ENCODE data around the gene DPAGT1.
"Not testable (repeated sequence)": the region's sequence is repeated elsewhere in the genome, so short reads cannot be mapped to it uniquely, and the experiment has no call there.

Gene DPAGT1

DNA sequence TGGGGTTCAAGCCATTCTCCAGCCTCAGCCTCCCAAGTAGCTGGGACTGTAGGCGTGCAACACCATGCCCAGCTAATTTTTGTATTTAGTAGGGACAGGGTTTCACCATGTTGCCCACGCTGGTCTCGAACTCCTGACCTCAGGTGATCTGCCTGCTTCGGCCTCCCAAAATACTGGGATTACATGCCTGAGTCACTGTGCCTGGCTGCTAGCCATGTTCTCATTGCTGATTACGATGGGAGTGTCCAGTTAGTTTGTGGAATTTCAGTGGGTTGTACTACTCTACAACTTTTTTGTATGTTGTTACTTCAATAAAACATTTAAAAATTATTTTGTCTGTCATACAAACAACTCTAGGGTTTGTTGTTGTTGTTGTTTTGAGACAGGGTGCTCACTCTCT is 38.9 kb downstream of the DPAGT1 start:
- H3K36me3 Mint-ChIP-seq, result no peaks in the 10 kb centered on the region
- H3K4me3 Mint-ChIP-seq, result no peak overlapping the region
- H3K4me1 Mint-ChIP-seq (ENCODE audit: low read depth), result peaks cover 32% of the 10 kb centered on the region
- H3K27me3 Mint-ChIP-seq, result no peaks in the 10 kb centered on the region
- H3K9me3 Mint-ChIP-seq (ENCODE audit: low read depth), result no peaks in the 10 kb centered on the region
- H3K27ac Mint-ChIP-seq, result no peak overlapping the region

GRCh38 chr11:119061256-119061655 is 40.4 kb downstream of the DPAGT1 start:
- H3K27me3 Mint-ChIP-seq, result no peaks in the 10 kb centered on the region
- no peak overlapping the region for H3K27ac Mint-ChIP-seq
- H3K4me3 Mint-ChIP-seq, result no peak overlapping the region

DNA sequence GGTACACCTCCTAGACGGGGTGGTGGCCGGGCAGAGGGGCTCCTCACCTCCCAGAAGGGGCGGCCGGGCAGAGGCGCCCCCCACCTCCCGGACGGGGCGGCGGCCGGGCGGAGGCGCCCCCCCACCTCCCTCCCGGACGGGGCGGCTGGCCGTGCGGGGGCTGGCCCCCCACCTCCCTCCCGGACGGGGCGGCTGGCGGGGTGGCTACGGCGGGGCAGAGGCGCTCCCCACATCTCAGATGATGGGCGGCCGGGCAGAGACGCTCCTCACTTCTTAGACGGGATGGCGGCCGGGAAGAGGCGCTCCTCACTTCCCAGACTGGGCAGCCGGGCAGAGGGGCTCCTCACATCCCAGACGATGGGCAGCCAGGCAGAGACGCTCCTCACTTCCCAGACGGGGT is 42.5 kb downstream of the DPAGT1 start:
- not testable (repeated sequence) for H3K36me3 Mint-ChIP-seq; H3K27me3 Mint-ChIP-seq; H3K4me3 Mint-ChIP-seq; H3K27ac Mint-ChIP-seq; H3K9me3 Mint-ChIP-seq (ENCODE audit: low read depth)
- H3K4me1 Mint-ChIP-seq (ENCODE audit: low read depth), result peaks cover 29% of the 10 kb centered on the region

More at GRCh38 chr11:119061256-119061655, 40.4 kb downstream of the DPAGT1 start:
- Mint-ChIP-seq H3K4me1 (ENCODE audit: low read depth) (peaks cover 27% of the 10 kb centered on the region), H3K9me3 (ENCODE audit: low read depth) (no peaks in the 10 kb centered on the region), H3K36me3 (no peaks in the 10 kb centered on the region)

DNA sequence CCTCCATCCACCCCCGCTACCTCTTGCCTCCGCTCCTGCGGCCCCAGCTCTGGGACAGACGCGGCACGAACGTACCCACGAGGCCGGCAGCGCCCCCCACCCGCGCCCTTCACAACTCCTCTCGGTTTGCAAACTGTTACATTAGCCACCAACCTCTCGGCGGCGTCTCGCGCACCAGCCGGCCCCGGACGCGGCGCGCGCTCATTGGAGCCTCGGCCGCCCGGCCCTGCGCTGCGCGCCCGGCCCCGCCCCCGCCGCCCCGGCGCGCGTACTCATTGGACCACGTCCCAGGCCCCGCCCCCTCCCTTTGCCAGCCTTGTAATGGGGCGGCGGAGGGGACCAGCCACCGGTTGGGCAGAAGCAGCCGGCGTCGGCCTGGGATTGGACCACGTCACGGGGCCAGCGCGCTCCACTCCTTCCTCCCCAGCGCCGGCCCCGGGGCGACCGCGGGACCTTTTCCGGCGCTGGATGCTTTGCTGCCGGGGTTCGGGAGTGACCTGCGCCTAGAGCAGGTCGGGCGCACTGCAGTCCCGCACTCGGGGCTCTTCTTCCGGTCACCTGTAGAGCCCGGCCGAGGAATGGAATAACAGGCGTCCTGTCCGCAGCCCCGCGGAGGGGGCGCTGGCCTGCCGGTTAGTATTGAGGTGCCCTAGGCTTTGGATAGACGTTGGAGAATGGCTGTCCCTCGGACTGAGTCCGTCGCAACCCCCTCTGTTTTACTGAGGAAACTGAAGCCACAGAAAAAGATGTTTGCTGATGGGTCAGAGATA is 44.5 kb downstream of the DPAGT1 start, which contains the start of gene HYOU1:
HYOU1 (minus strand) TSS at position 206 of the 770 bp plus-strand sequence. CDS start 1,045 bp downstream, outside the sequence.
- Mint-ChIP-seq H3K4me1 (ENCODE audit: low read depth) (peaks cover 29% of the 10 kb centered on the region), H3K4me3 (peak within 1 kb of the TSS; percentile 96), H3K9me3 (ENCODE audit: low read depth) (no peaks in the 10 kb centered on the region), H3K27ac (peak within 1 kb of the TSS; percentile 96), H3K36me3 (peaks cover 11% of the 10 kb centered on the region), H3K27me3 (no peaks in the 10 kb centered on the region)

- peak overlapping the region; percentile 96 for H3K27ac Mint-ChIP-seq
- no peaks in the 10 kb centered on the region for H3K9me3 Mint-ChIP-seq (ENCODE audit: low read depth)
- H3K27me3 Mint-ChIP-seq, result no peaks in the 10 kb centered on the region
- H3K4me3 Mint-ChIP-seq, result peak overlapping the region; percentile 96
- H3K36me3 Mint-ChIP-seq, result peaks cover 13% of the 10 kb centered on the region
- peaks cover 33% of the 10 kb centered on the region for H3K4me1 Mint-ChIP-seq (ENCODE audit: low read depth)
Measured at GRCh38 chr11:119056421-119056999, 45.1 kb downstream of the DPAGT1 start.

DNA sequence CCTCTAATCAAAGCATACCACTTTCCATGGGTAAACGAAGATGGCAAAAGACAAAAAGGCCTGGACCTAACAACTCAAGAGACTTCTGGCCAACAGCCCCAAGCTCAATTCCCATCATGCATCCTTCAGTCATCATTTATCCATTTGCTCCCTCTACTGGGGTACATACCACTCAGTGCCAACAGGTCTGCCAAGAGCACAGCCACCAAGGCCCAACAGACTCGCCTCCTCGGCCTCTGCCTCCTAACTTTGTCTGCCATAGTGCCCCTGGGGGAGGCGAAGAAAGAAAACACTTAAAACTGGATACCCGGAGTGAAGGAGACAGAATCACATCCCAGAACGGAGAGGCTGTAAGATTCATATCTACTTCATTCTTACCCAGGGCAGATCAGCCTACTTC is 45.8 kb downstream of the DPAGT1 start:
- H3K36me3 Mint-ChIP-seq, result peaks cover 13% of the 10 kb centered on the region
- H3K9me3 Mint-ChIP-seq (ENCODE audit: low read depth), result no peaks in the 10 kb centered on the region
- no peaks in the 10 kb centered on the region for H3K27me3 Mint-ChIP-seq
- H3K4me3 Mint-ChIP-seq, result peak overlapping the region; percentile 94
- peak overlapping the region; percentile 90 for H3K27ac Mint-ChIP-seq
- H3K4me1 Mint-ChIP-seq (ENCODE audit: low read depth), result peaks cover 33% of the 10 kb centered on the region

GRCh38 chr11:119054418-119054817 is 47.2 kb downstream of the DPAGT1 start:
- H3K27me3 Mint-ChIP-seq, result no peaks in the 10 kb centered on the region
- peak overlapping the region; percentile 94 for H3K4me3 Mint-ChIP-seq
- H3K27ac Mint-ChIP-seq, result no peak overlapping the region
- peaks cover 35% of the 10 kb centered on the region for H3K4me1 Mint-ChIP-seq (ENCODE audit: low read depth)
- no peaks in the 10 kb centered on the region for H3K9me3 Mint-ChIP-seq (ENCODE audit: low read depth)
- peaks cover 16% of the 10 kb centered on the region for H3K36me3 Mint-ChIP-seq

DNA sequence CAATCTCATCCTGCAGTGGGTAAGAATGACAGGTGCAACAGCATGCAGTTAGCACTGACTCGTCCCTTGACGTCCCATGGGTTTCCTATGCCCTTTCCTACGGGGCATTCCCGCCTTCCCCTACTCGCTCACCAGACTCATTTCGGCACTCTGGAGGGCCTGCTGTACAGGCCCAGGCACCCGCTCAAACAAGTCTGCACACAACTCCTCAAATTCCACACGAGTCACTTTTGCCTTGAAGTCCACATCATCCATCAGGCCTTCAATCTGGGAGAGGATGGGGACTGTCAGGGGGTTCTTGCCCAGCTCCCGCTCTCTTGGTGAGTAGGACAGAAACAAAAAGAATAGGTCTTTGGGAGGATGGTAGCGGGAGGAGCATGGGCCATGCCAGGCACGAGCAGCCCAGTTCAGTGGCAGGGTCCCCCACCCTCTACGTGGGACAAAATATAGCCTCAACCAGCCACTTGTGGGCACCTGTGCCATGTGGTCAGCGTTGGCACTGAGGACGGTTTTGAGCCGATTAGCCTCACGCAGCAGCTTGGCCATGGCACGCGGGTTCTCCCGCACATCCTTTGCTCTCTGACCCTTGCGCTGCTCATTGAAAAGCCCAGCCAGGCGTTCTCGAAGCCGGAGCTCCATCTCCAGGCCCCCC is 49.4 kb downstream of the DPAGT1 start:
- Mint-ChIP-seq H3K27me3 (no peaks in the 10 kb centered on the region), H3K27ac (peak overlapping the region; percentile 34)

GRCh38 chr11:119051440-119052162 is 50.1 kb downstream of the DPAGT1 start:
- Mint-ChIP-seq H3K4me1 (ENCODE audit: low read depth) (peaks cover 24% of the 10 kb centered on the region), H3K27me3 (no peaks in the 10 kb centered on the region), H3K9me3 (ENCODE audit: low read depth) (no peaks in the 10 kb centered on the region), H3K4me3 (no peak overlapping the region), H3K27ac (no peak overlapping the region), H3K36me3 (peaks cover 19% of the 10 kb centered on the region)

More for the DNA sequence above, 49.4 kb downstream of the DPAGT1 start:
- no peaks in the 10 kb centered on the region for H3K9me3 Mint-ChIP-seq (ENCODE audit: low read depth)
- H3K4me1 Mint-ChIP-seq (ENCODE audit: low read depth), result peaks cover 26% of the 10 kb centered on the region
- H3K36me3 Mint-ChIP-seq, result peaks cover 17% of the 10 kb centered on the region
- H3K4me3 Mint-ChIP-seq, result no peak overlapping the region

DNA sequence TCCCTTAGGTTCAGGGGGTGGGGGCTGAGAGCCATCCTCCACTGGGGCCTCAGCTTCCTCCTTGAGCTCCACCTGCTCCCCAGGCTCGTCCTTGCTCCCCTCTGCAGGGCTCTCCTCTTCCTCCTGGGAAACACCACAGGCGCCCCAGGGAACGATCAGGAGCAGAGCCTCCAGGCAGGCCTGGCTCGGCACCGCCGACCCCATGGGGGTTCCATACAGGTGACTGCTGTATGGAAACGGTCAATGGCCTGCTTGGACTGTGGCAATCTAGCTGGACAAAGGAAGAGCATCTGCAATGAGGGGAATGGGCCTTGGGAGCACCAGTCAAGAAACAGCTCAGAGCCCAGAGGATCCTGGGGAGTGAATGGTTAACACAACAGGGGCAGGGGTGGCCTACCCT is 52.6 kb downstream of the DPAGT1 start:
- Mint-ChIP-seq H3K4me3 (no peak overlapping the region), H3K36me3 (peaks cover 11% of the 10 kb centered on the region), H3K9me3 (ENCODE audit: low read depth) (no peaks in the 10 kb centered on the region), H3K27ac (no peak overlapping the region), H3K4me1 (ENCODE audit: low read depth) (peaks cover 9% of the 10 kb centered on the region), H3K27me3 (no peaks in the 10 kb centered on the region)

GRCh38 chr11:119048644-119049043 is 53.0 kb downstream of the DPAGT1 start:
- H3K9me3 Mint-ChIP-seq (ENCODE audit: low read depth), result no peaks in the 10 kb centered on the region
- no peak overlapping the region for H3K4me3 Mint-ChIP-seq
- peaks cover 6% of the 10 kb centered on the region for H3K4me1 Mint-ChIP-seq (ENCODE audit: low read depth)
- no peak overlapping the region for H3K27ac Mint-ChIP-seq
- no peaks in the 10 kb centered on the region for H3K27me3 Mint-ChIP-seq
- H3K36me3 Mint-ChIP-seq, result peaks cover 11% of the 10 kb centered on the region

DNA sequence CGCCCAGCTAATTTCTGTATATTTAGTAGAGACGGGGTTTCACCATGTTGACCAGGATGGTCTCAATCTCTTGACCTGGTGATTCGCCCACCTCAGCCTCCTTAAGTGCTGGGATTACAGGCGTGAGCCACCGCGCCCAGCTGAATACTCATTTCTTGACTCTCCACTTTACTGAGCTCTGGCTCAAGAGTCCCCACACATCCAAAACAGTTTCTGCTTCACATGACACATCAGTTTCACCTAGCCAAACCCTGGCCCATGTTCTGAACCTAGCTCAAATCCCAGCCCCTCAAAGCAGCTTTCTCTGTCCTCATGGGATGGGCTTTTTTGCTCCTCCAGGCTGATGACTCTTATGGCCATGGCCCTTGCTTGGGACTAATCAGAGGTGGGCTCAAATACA is 54.4 kb downstream of the DPAGT1 start:
- no peak overlapping the region for H3K27ac Mint-ChIP-seq
- no peak overlapping the region for H3K4me3 Mint-ChIP-seq
- H3K27me3 Mint-ChIP-seq, result no peaks in the 10 kb centered on the region
- H3K36me3 Mint-ChIP-seq, result peaks cover 8% of the 10 kb centered on the region
- H3K9me3 Mint-ChIP-seq (ENCODE audit: low read depth), result no peaks in the 10 kb centered on the region
- H3K4me1 Mint-ChIP-seq (ENCODE audit: low read depth), result peaks cover 9% of the 10 kb centered on the region

Measured in activated naive CD8-positive, alpha-beta T cell (primary cell).